Fibroblast of skin of abdomen (primary cell): Measurements from ENCODE around the gene ZFYVE28.
"Not testable (repeated sequence)": the region's sequence is repeated elsewhere in the genome, so short reads cannot be mapped to it uniquely, and the experiment has no call there.

Experiments used
- DNase-seq: peaks from one replicate; pipeline ENCODE4 v3.0.0-alpha.2; 2013

The ZFYVE28 gene

GRCh38 chr4:2246384-2247127 is 171.9 kb downstream of the ZFYVE28 start:
- no peak for DNase-seq

DNA sequence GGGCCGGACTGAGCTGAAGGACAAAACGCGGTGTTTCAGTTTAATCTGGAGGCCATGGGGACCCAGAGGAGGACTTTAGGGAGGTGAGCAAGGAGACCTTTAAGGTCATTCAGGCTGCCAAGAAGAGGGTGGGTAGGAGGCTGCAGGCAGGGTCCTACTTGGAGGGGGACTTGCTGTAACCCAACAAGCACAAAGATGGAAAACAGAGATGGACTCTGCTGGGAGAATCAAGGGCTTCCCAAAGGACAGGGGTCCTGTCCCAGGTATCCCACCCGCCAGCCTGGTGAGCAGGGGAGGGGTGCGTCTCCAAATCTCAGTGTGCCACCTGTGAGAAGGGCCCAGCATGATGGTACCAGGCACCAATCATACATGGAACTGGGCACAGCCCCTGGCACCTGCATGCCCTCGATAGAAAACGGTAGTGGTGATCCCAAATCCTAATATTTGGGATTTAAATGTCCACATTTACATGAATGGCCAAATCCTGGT is 172.6 kb downstream of the ZFYVE28 start:
- no peak for DNase-seq

DNA sequence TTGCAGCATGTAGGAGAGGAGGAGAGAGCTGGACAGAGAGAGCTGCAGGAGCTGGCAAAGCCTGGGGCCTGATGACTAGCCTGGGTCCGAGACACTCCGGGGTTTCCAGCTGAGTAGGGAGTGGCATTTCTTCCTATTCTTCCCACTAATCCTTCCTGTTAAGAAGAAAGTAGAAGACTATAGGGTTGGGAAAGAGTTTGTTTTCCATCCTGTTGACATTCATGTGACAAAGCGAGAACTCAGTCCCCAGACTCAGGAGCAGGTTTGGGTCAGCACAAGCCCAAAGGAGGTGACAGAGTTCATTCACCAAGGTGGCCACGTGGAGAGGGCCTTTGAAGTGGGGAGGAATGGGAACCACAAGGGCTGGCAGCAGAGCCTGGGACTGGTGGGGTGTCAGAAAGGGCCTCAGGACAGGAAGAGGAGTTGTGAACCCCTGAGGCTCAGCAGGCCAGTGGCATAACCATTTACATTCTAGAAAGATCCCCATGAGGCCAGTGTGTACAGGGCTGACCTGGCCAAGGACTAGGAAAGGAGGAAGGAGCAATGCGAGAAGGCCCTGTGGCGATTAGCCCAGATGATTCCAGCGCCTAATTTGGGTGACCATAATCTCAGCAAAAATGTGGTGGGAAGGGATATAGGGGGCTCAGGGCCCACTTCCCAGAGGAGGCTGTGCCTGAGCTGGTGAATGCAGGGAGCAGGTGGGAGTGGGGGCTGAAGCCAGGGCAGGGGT is 173.2 kb downstream of the ZFYVE28 start:
- DNase-seq, result no peak

- peak; percentile 45 for DNase-seq
These were observed 174.6 kb downstream of the ZFYVE28 start for GRCh38 chr4:2243681-2244380.

DNA sequence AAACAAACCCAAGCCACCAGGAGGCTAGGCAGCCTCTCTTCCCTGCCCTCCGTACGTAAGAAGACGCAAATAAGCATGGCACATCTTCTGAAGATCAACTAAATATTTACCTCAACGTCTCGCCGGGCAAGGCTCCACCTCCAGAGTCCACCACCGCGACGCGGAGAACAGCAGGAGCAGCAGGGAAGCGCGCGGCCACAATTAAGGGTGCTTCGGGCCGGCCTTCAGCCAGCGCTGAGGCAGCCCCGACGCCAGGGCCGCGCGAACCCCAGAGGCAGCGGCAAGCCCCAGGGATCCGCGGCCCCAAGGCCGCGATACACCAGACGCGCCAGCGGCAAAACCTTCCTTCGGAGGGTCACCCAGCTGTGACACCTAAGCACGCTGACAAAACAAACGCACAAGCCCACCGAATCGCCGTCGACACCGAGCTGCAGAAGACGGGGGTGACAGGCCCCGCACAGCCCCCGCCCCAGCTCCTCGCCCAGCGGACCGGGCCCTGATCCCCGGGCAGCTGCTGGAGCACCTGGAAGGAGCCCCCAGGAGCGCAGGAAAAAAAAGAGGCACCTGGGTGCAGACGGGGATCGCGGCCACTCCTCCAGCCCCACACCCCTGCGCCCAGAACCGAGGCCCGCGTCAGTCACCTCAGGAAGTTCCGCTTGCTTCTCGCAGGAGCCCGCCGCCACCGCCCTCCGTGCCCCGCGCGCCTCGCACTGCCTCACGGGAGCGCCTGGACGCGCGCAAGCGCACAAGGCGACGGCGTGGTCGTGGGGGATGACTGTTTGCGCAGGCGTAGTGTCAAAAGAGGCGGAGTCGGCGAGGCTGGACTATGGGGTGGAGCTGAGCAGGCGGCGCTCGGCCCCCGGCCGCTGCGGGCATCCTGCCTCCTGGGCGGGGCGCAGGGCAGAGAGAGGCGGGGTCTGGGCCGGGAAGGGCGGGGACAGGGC is 176.8 kb downstream of the ZFYVE28 start, which contains the start of the genes HAUS3 and POLN:
HAUS3 (minus strand) TSS at position 712 of the 944 bp plus-strand sequence. CDS start 1,175 bp downstream, outside the sequence.
POLN (minus strand) TSS at position 712 of the 944 bp plus-strand sequence. CDS start 12,890 bp downstream, outside the sequence.
- DNase-seq, result peak; percentile 97

GRCh38 chr4:2241003-2241402 is 177.4 kb downstream of the ZFYVE28 start:
- no peak for DNase-seq

GRCh38 chr4:2236944-2237666 is 181.3 kb downstream of the ZFYVE28 start:
- no peak for DNase-seq

DNA sequence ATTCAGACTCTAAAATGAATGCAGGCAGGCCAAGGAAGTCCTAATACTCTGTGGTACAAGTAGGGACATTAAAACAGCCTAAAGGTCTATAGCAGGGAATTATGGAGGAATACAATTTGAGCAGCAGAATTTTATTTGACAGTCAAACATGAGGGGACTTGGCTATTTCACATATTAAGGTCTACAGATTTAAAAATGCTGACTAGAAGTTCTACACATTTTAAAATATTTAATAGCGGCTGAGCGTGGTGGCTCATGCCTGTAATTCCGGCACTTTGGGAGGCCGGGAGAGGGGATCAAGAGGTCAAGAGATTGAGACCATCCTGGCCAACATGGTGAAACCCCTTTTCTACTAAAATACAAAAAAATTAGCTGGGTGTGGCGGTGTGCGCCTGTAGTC is 187.4 kb downstream of the ZFYVE28 start:
- no peak for DNase-seq

- DNase-seq, result no peak
These were observed 192.2 kb downstream of the ZFYVE28 start for GRCh38 chr4:2226261-2226660.

DNA sequence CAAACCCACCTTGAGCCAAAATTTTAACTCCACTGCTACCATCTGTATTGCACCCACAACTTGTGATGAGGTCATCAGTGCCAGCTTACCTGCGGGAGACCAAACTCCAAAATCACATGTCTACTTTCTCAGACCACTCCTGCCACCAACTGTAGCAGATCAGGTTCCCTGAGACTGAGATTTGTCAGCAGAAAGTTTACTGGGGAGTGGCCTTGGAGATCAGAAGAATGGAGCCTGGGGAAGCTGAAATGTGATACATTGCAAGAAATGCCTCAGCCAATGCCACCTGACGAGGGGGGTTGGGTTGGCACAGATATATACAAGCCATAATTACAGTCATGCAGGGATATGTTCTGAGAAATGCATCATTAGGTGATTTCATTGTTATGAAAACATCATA is 195.6 kb downstream of the ZFYVE28 start:
- DNase-seq, result no peak

- DNase-seq, result not testable (repeated sequence)
These were observed 197.1 kb downstream of the ZFYVE28 start for GRCh38 chr4:2221378-2221777.

DNA sequence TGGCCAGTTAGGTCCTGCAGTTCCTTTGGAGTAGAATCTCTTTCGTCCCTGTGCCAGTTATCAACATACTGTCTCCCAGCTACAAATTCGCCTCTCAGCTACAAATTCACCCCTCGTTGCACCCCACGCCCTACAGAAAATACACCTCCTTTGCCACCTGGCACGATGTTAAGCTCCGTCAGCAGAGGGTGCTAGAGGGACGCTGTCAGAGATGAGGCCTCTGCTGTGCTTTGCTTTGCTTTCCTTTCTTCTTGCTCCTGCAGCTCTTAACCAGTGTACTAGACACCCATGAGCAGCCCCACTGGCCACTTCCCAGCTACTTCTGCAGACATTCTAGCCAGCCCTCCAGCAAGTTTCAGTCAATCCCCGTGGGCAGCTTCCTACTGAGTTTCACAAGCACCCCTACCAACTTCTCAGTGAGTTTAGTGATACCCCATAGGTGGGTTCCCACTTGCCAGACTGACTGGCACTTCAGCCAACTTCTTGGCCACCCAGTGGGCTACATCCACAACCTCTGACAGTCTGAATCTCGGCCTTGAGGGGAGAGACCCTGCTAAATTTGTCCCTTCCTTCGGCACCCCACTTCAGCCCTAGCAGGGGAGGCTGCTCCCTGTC is 198.3 kb downstream of the ZFYVE28 start:
- DNase-seq, result peak; percentile 65
